ENCODE results near the gene WDFY2.

Gene WDFY2

GRCh38 chr13:51721496-51721895 is 137.2 kb downstream of the WDFY2 start:
- Histone ChIP-seq H3K4me3 (ENCODE audit: low read depth, low read length) (no peak overlapping the region), H3K27me3 (ENCODE audit: insufficient read depth, low read length) (no peaks in the 10 kb centered on the region), H3K27ac (ENCODE audit: low read depth, low read length) (no peak overlapping the region), H3K79me2 (ENCODE audit: control insufficient read depth, insufficient read depth, low read length, unreplicated experiment) (peaks cover 2% of the 10 kb centered on the region), H3K4me1 (ENCODE audit: control insufficient read depth, insufficient read depth, low read length, unreplicated experiment) (peaks cover 16% of the 10 kb centered on the region), H2AFZ (ENCODE audit: low read length, unreplicated experiment) (no peak overlapping the region), H3K36me3 (ENCODE audit: insufficient read depth, low read length) (0 out of 2 replicates have a peak, but pooled peaks cover 4% of the 10 kb centered on the region)

GRCh38 chr13:51723529-51723928 is 139.3 kb downstream of the WDFY2 start:
- Histone ChIP-seq H3K36me3 (ENCODE audit: insufficient read depth, low read length) (0 out of 2 replicates have a peak, but pooled peaks cover 4% of the 10 kb centered on the region), H3K79me2 (ENCODE audit: control insufficient read depth, insufficient read depth, low read length, unreplicated experiment) (peaks cover 5% of the 10 kb centered on the region), H3K4me1 (ENCODE audit: control insufficient read depth, insufficient read depth, low read length, unreplicated experiment) (peaks cover 21% of the 10 kb centered on the region), H3K27ac (ENCODE audit: low read depth, low read length) (no peak overlapping the region), H2AFZ (ENCODE audit: low read length, unreplicated experiment) (no peak overlapping the region), H3K4me3 (ENCODE audit: low read depth, low read length) (no peak overlapping the region), H3K27me3 (ENCODE audit: insufficient read depth, low read length) (no peaks in the 10 kb centered on the region)

GRCh38 chr13:51724721-51725120 is 140.5 kb downstream of the WDFY2 start:
- peaks cover 5% of the 10 kb centered on the region for H3K79me2 ChIP-seq (ENCODE audit: control insufficient read depth, insufficient read depth, low read length, unreplicated experiment)
- H3K27me3 ChIP-seq (ENCODE audit: insufficient read depth, low read length) = no peaks in the 10 kb centered on the region
- peaks cover 32% of the 10 kb centered on the region for H3K4me1 ChIP-seq (ENCODE audit: control insufficient read depth, insufficient read depth, low read length, unreplicated experiment)
- 0 out of 2 replicates have a peak, but pooled peaks cover 4% of the 10 kb centered on the region for H3K36me3 ChIP-seq (ENCODE audit: insufficient read depth, low read length)
- H2AFZ ChIP-seq (ENCODE audit: low read length, unreplicated experiment) = no peak overlapping the region
- H3K4me3 ChIP-seq (ENCODE audit: low read depth, low read length) = no peak overlapping the region
- H3K27ac ChIP-seq (ENCODE audit: low read depth, low read length) = no peak overlapping the region

- no peaks in the 10 kb centered on the region for H3K27me3 ChIP-seq (ENCODE audit: insufficient read depth, low read length)
These were observed 142.4 kb downstream of the WDFY2 start for GRCh38 chr13:51726446-51727193.

GRCh38 chr13:51727634-51728274 is 143.5 kb downstream of the WDFY2 start:
- Histone ChIP-seq H3K4me3 (ENCODE audit: low read depth, low read length) (no peak overlapping the region), H3K79me2 (ENCODE audit: control insufficient read depth, insufficient read depth, low read length, unreplicated experiment) (peaks cover 11% of the 10 kb centered on the region), H3K36me3 (ENCODE audit: insufficient read depth, low read length) (no peaks in the 10 kb centered on the region), H2AFZ (ENCODE audit: low read length, unreplicated experiment) (no peak overlapping the region), H3K4me1 (ENCODE audit: control insufficient read depth, insufficient read depth, low read length, unreplicated experiment) (peaks cover 55% of the 10 kb centered on the region), H3K27ac (ENCODE audit: low read depth, low read length) (peak overlapping the region; percentile 96), H3K27me3 (ENCODE audit: insufficient read depth, low read length) (no peaks in the 10 kb centered on the region)

More at GRCh38 chr13:51726446-51727193, 142.4 kb downstream of the WDFY2 start:
- Histone ChIP-seq H2AFZ (ENCODE audit: low read length, unreplicated experiment) (no peak overlapping the region), H3K36me3 (ENCODE audit: insufficient read depth, low read length) (no peaks in the 10 kb centered on the region), H3K4me3 (ENCODE audit: low read depth, low read length) (no peak overlapping the region), H3K79me2 (ENCODE audit: control insufficient read depth, insufficient read depth, low read length, unreplicated experiment) (peaks cover 11% of the 10 kb centered on the region), H3K27ac (ENCODE audit: low read depth, low read length) (peak overlapping the region; percentile 96), H3K4me1 (ENCODE audit: control insufficient read depth, insufficient read depth, low read length, unreplicated experiment) (peaks cover 49% of the 10 kb centered on the region)

- no peaks in the 10 kb centered on the region for H3K36me3 ChIP-seq (ENCODE audit: insufficient read depth, low read length)
- no peaks in the 10 kb centered on the region for H3K27me3 ChIP-seq (ENCODE audit: insufficient read depth, low read length)
- peaks cover 11% of the 10 kb centered on the region for H3K79me2 ChIP-seq (ENCODE audit: control insufficient read depth, insufficient read depth, low read length, unreplicated experiment)
- no peak overlapping the region for H3K4me3 ChIP-seq (ENCODE audit: low read depth, low read length)
- peak overlapping the region; percentile 96 for H3K27ac ChIP-seq (ENCODE audit: low read depth, low read length)
- peaks cover 55% of the 10 kb centered on the region for H3K4me1 ChIP-seq (ENCODE audit: control insufficient read depth, insufficient read depth, low read length, unreplicated experiment)
- no peak overlapping the region for H2AFZ ChIP-seq (ENCODE audit: low read length, unreplicated experiment)
These were observed 144.0 kb downstream of the WDFY2 start for GRCh38 chr13:51728275-51728673.

- Histone ChIP-seq H3K4me3 (ENCODE audit: low read depth, low read length) (peak overlapping the region; percentile 30; the same call in 1 of the 2 replicates), H3K4me1 (ENCODE audit: control insufficient read depth, insufficient read depth, low read length, unreplicated experiment) (peaks cover 58% of the 10 kb centered on the region), H2AFZ (ENCODE audit: low read length, unreplicated experiment) (no peak overlapping the region), H3K27ac (ENCODE audit: low read depth, low read length) (peak overlapping the region; percentile 96), H3K79me2 (ENCODE audit: control insufficient read depth, insufficient read depth, low read length, unreplicated experiment) (peaks cover 11% of the 10 kb centered on the region), H3K36me3 (ENCODE audit: insufficient read depth, low read length) (no peaks in the 10 kb centered on the region), H3K27me3 (ENCODE audit: insufficient read depth, low read length) (no peaks in the 10 kb centered on the region)
These were observed 144.7 kb downstream of the WDFY2 start for GRCh38 chr13:51728972-51729371.

GRCh38 chr13:51729866-51730553 is 145.7 kb downstream of the WDFY2 start:
- peaks cover 9% of the 10 kb centered on the region for H3K79me2 ChIP-seq (ENCODE audit: control insufficient read depth, insufficient read depth, low read length, unreplicated experiment)
- H3K36me3 ChIP-seq (ENCODE audit: insufficient read depth, low read length) = no peaks in the 10 kb centered on the region
- H3K4me1 ChIP-seq (ENCODE audit: control insufficient read depth, insufficient read depth, low read length, unreplicated experiment) = peaks cover 59% of the 10 kb centered on the region
- H3K27me3 ChIP-seq (ENCODE audit: insufficient read depth, low read length) = no peaks in the 10 kb centered on the region
- H2AFZ ChIP-seq (ENCODE audit: low read length, unreplicated experiment) = peak overlapping the region; percentile 47
- peak overlapping the region; percentile 53 for H3K4me3 ChIP-seq (ENCODE audit: low read depth, low read length)
- H3K27ac ChIP-seq (ENCODE audit: low read depth, low read length) = peak overlapping the region; percentile 96

- H3K36me3 ChIP-seq (ENCODE audit: insufficient read depth, low read length) = no peaks in the 10 kb centered on the region
- H3K27me3 ChIP-seq (ENCODE audit: insufficient read depth, low read length) = no peaks in the 10 kb centered on the region
- H3K4me3 ChIP-seq (ENCODE audit: low read depth, low read length) = peak overlapping the region; percentile 5; the same call in 1 of the 2 replicates
- H3K4me1 ChIP-seq (ENCODE audit: control insufficient read depth, insufficient read depth, low read length, unreplicated experiment) = peaks cover 59% of the 10 kb centered on the region
- peaks cover 9% of the 10 kb centered on the region for H3K79me2 ChIP-seq (ENCODE audit: control insufficient read depth, insufficient read depth, low read length, unreplicated experiment)
- H3K27ac ChIP-seq (ENCODE audit: low read depth, low read length) = peak overlapping the region; percentile 96
- H2AFZ ChIP-seq (ENCODE audit: low read length, unreplicated experiment) = no peak overlapping the region
These were observed 146.7 kb downstream of the WDFY2 start for GRCh38 chr13:51730927-51731326.

GRCh38 chr13:51731759-51732158 is 147.5 kb downstream of the WDFY2 start:
- Histone ChIP-seq H2AFZ (ENCODE audit: low read length, unreplicated experiment) (no peak overlapping the region), H3K27ac (ENCODE audit: low read depth, low read length) (peak overlapping the region; percentile 96), H3K4me1 (ENCODE audit: control insufficient read depth, insufficient read depth, low read length, unreplicated experiment) (peaks cover 51% of the 10 kb centered on the region), H3K4me3 (ENCODE audit: low read depth, low read length) (no peak overlapping the region), H3K36me3 (ENCODE audit: insufficient read depth, low read length) (no peaks in the 10 kb centered on the region), H3K79me2 (ENCODE audit: control insufficient read depth, insufficient read depth, low read length, unreplicated experiment) (peaks cover 10% of the 10 kb centered on the region), H3K27me3 (ENCODE audit: insufficient read depth, low read length) (no peaks in the 10 kb centered on the region)
